Activated B cell treated with CpG ODN at 0.5 μM for 24 hours (primary cell): ENCODE data around the gene ABHD3. TPM values are rescaled to one million over a fixed set of nuclear protein-coding genes. Genes with fewer than 3 reads are reported as not detected.

Experiments used
- ATAC-seq: fragments of 200-7000 bp; cut with Tn5 transposase; one replicate; pipeline ENCODE4 v1.10.0; 2021; ENCODE audit warnings: low read depth, mild to moderate bottlenecking, moderate library complexity
- CTCF ChIA-PET: fragments of 350-600 bp; sonication (Branson Sonifier 250); formaldehyde crosslinking; loops from one replicate; lab custom pipeline; 2021; ENCODE audit warnings: antibody characterized with exemption; lab: Charles Lee
- POLR2A ChIA-PET: fragments of 350-600 bp; sonication (Branson Sonifier 250); formaldehyde crosslinking; loops from one replicate; lab custom pipeline; 2021; ENCODE audit warnings: antibody characterized with exemption; lab: Charles Lee
- DNase-seq: peaks from one replicate; pipeline ENCODE4 v3.0.0; 2022
- H3K27ac Mint-ChIP-seq: one replicate; pipeline ENCODE4 v1.8.0; 2020; ENCODE audit warnings: mixed read lengths
- H3K27me3 Mint-ChIP-seq: one replicate; pipeline ENCODE4 v1.8.0; 2021; ENCODE audit warnings: mixed read lengths
- H3K36me3 Mint-ChIP-seq: one replicate; pipeline ENCODE4 v1.8.0; 2021; ENCODE audit warnings: low read depth, mixed read lengths
- H3K4me1 Mint-ChIP-seq: one replicate; pipeline ENCODE4 v1.8.0; 2021; ENCODE audit warnings: mixed read lengths
- H3K4me3 Mint-ChIP-seq: one replicate; pipeline ENCODE4 v1.8.0; 2020; ENCODE audit warnings: mild to moderate bottlenecking, mixed read lengths
- H3K9me3 Mint-ChIP-seq: one replicate; pipeline ENCODE4 v1.8.0; 2020; ENCODE audit warnings: mixed read lengths
- CTCF ChIP-seq: fragments of 200-600 bp; IDR thresholded peaks from one replicate; pipeline ENCODE4 v1.8.0; 2022; ENCODE audit warnings: antibody characterized with exemption, mild to moderate bottlenecking
- intact Hi-C: fragments of 100-400 bp; cut with micrococcal nuclease; formaldehyde crosslinking; loops from one replicate; pipeline ENCODE4 v1.15.1; 2024
- total RNA-seq: library from RNA; stranded (reverse); gene quantifications from 2 replicates; pipeline ENCODE4 v1.2.3, GENCODE V29; 2022

The ABHD3 gene, protein sequence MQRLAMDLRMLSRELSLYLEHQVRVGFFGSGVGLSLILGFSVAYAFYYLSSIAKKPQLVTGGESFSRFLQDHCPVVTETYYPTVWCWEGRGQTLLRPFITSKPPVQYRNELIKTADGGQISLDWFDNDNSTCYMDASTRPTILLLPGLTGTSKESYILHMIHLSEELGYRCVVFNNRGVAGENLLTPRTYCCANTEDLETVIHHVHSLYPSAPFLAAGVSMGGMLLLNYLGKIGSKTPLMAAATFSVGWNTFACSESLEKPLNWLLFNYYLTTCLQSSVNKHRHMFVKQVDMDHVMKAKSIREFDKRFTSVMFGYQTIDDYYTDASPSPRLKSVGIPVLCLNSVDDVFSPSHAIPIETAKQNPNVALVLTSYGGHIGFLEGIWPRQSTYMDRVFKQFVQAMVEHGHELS
- 22.2 and 29.5 TPM in 2 replicates for total RNA-seq

DNA sequence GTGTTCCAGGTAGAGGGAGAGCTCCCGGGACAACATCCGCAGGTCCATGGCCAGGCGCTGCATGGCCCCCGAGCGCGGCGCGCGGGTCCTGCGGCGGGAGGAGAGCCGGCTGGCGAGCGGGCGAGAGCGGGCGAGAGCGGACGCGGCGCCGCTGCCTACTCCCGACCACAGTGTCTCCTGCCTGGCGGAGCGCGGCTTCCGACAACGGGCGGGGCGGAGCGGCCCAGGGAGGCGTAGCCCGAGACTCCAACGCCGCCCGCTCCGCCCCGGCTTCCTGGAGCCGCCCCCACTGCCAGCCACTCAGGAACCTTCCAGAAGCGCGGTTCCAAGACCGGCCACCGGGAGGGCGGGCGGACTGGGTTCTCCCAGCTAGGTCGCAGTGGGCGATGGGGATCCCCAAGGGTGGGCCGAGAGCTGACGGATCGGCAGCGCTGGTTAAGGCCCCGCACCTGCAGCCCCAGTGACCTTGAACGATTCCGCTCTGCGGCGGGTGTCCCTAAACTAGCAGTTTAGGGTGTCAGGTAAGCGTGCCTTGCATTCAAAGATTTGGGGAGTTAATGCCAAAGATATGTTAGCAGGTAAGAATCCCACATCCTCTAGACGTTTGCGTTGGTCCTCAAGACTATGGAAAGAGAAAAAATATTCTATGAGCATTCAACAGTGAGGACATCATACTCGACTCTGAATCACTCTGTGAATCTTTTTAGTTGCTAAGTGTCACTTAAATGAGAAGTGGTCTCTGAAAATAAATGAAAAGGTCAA, at the start of gene ABHD3:
TSS of gene ABHD3 (minus strand) at position 172 of the 762 bp plus-strand sequence. CDS start at position 63, 109 bp downstream.
- TF ChIP-seq CTCF, result no peak
- intact Hi-C loops, result loop anchor here (1.0 to 10.0 kb wide), 10 partner anchors 19 to 592 kb away; partner anchors contain the start of genes ESCO1, MIB1, ROCK1 and SNRPD1
- Mint-ChIP-seq H3K4me1 (peaks cover 25% of the 10 kb centered on the region), H3K27me3 (no peaks in the 10 kb centered on the region), H3K27ac (peak within 1 kb of the TSS; percentile 94), H3K9me3 (no peaks in the 10 kb centered on the region), H3K36me3 (peaks cover 23% of the 10 kb centered on the region), H3K4me3 (peak within 1 kb of the TSS; percentile 95)
- ATAC-seq (peak; percentile 92), DNase-seq (peak; percentile 89)
- POLR2A ChIA-PET, result interaction anchor here (0.5 to 2.5 kb wide), 8 partner anchors 19 to 178 kb away, joined by 4 to 43 read pairs (median 12); partner anchors contain the start of genes ESCO1, MIB1 and SNRPD1
- CTCF ChIA-PET, result interaction anchor here (1.0 to 1.6 kb wide), 2 partner anchors 38 to 104 kb away, joined by 3 to 8 read pairs; partner anchors contain the start of gene ESCO1

- H3K27ac Mint-ChIP-seq, result no peak overlapping the region
- ATAC-seq, result no peak
- POLR2A ChIA-PET, result interaction anchor here (0.6 kb wide), 2 partner anchors 135 to 953 kb away, joined by 5 to 6 read pairs; no protein-coding TSS in a partner anchor
Observed at GRCh38 chr18:21747764-21748693, 43.5 kb upstream of the ABHD3 start.

DNA sequence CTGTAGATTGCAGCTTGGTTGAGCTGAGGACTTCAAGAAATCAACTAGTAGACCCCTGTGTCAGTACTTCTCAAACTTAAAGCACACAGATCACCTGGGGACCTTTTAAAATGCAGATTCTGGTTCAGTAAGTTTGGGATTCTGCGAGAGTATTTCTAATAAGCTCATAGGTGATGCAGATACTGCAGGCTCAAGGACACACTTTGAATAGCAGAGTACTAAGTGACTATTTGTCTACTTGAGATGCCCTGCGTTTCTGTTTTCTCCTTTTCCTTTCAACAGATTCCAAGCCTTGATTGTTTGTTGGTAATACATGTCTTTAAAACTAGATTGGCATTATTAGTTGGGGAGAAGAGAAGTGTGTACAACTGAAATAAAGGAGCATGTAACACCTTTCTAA, 42.7 kb upstream of the ABHD3 start:
- Mint-ChIP-seq H3K27me3 (no peaks in the 10 kb centered on the region), H3K4me1 (peaks cover 37% of the 10 kb centered on the region), H3K27ac (no peak overlapping the region), H3K9me3 (no peaks in the 10 kb centered on the region), H3K36me3 (no peaks in the 10 kb centered on the region), H3K4me3 (no peak overlapping the region)
- ChIA-PET POLR2A (no interaction called here), CTCF (no interaction called here)
- TF ChIP-seq CTCF, result no peak
- intact Hi-C loops, result loop anchor here (10.0 kb wide), 1 partner anchor 1188 kb away; the partner anchor contains the start of gene RBBP8
- no peak for DNase-seq
- ATAC-seq, result no peak

More at GRCh38 chr18:21747764-21748693, 43.5 kb upstream of the ABHD3 start:
- no peak for DNase-seq
- TF ChIP-seq CTCF, result no peak
- Mint-ChIP-seq H3K4me3 (no peak overlapping the region), H3K4me1 (peaks cover 32% of the 10 kb centered on the region), H3K36me3 (no peaks in the 10 kb centered on the region), H3K9me3 (no peaks in the 10 kb centered on the region), H3K27me3 (no peaks in the 10 kb centered on the region)
- CTCF ChIA-PET, result interaction anchor here (0.6 kb wide), 1 partner anchor 27 kb away, joined by 3 read pairs; no protein-coding TSS in a partner anchor
- intact Hi-C loops, result loop anchor here (10.0 kb wide), 1 partner anchor 1187 kb away; the partner anchor contains the start of gene RBBP8

DNA sequence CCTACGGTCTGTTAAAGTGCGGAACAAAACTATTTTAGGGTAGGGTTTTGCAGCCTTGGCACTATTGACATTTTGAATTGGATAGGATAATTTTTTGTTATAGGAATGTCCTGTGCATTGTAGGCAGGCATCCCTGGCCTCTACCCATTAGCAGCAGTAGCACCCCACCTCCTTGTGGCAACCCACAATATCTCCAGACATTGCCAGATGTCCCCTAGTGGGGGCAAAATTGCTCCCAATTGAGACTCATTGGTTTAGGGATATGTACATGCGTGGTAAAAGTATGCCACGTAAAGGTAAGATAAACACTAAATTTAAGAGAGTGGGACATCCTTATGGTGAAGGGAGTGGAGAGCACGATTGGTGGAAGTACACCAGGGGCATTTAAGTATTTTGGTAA, 40.7 kb upstream of the ABHD3 start:
- no peaks in the 10 kb centered on the region for H3K27me3 Mint-ChIP-seq
- DNase-seq (no peak), ATAC-seq (no peak)
- CTCF ChIA-PET, result no interaction called here
- peaks cover 2% of the 10 kb centered on the region for H3K36me3 Mint-ChIP-seq
- H3K4me1 Mint-ChIP-seq, result peaks cover 43% of the 10 kb centered on the region
- H3K9me3 Mint-ChIP-seq, result no peaks in the 10 kb centered on the region
- TF ChIP-seq CTCF, result no peak
- H3K27ac Mint-ChIP-seq, result no peak overlapping the region
- POLR2A ChIA-PET, result no interaction called here
- intact Hi-C loops, result loop anchor here (10.0 kb wide), 1 partner anchor 1190 kb away; the partner anchor contains the start of gene RBBP8
- no peak overlapping the region for H3K4me3 Mint-ChIP-seq
